ENCODE results near the gene KIF3A. TPM values are rescaled to one million over a fixed set of nuclear protein-coding genes. Genes with fewer than 3 reads are reported as not detected.
A peak's percentile ranks its signal among the peaks of the same experiment; 100 is the strongest.

The KIF3A gene
- total RNA-seq, 1 donor = 12.7 TPM

DNA sequence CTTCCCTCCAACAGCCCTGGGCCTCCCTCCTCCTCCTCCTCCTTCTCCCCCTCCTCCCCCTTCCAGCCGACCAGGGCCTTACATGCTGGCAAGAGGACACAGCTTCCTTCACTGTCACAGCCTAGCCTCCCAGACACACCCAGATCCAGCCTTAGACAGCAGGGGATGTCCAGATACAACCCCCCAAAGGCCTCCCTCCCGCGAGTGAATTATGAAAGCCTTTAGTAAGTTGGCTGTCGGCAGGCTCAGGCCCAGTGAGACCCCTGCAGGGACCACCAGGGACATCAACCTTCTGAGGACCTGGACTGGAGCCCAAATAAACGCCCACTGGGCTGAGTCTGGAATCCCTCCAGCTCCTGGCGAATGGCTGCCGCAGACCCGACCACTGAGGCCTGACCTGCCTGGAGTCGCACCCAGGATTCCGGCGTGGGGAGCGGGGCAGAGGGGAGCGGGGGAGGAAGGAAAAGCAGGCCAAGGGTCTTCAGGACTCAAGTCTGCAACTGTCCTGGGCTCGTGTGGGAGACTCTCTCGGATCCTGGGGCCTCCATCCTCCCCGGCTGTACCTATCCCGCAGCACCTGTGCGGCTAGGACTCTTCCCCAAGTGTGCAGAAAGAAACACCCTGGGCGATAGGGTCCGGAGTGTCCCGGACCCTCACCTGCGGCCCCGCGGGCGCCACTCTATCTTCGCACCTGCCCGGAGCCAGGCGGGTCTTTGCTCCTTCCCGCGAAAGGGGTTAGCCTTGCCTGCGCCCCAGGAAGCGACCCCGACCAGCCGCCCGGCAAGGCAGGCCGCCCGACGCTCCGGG lies 39.0 kb upstream of the KIF3A start:
- peak overlapping the region; percentile 81 for H3K4me3 ChIP-seq (ENCODE audit: low read depth, low read length)
- TF ChIP-seq, protein P1, sequence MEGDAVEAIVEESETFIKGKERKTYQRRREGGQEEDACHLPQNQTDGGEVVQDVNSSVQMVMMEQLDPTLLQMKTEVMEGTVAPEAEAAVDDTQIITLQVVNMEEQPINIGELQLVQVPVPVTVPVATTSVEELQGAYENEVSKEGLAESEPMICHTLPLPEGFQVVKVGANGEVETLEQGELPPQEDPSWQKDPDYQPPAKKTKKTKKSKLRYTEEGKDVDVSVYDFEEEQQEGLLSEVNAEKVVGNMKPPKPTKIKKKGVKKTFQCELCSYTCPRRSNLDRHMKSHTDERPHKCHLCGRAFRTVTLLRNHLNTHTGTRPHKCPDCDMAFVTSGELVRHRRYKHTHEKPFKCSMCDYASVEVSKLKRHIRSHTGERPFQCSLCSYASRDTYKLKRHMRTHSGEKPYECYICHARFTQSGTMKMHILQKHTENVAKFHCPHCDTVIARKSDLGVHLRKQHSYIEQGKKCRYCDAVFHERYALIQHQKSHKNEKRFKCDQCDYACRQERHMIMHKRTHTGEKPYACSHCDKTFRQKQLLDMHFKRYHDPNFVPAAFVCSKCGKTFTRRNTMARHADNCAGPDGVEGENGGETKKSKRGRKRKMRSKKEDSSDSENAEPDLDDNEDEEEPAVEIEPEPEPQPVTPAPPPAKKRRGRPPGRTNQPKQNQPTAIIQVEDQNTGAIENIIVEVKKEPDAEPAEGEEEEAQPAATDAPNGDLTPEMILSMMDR (IDR thresholded peaks at IDR 0.05; ENCODE audit: insufficient read depth, low read length) = no peak
- peak; percentile 47 for DNase-seq (ENCODE audit: low read depth)

GRCh38 chr5:132775476-132775961 lies 38.2 kb upstream of the KIF3A start:
- TF ChIP-seq, protein P1 (IDR thresholded peaks at IDR 0.05; ENCODE audit: insufficient read depth, low read length) = no peak
- peak; percentile 30 for DNase-seq (ENCODE audit: low read depth)

GRCh38 chr5:132774896-132775295 lies 37.5 kb upstream of the KIF3A start:
- TF ChIP-seq, protein P1 (IDR thresholded peaks at IDR 0.05; ENCODE audit: insufficient read depth, low read length) = no peak
- peak overlapping the region; percentile 81 for H3K4me3 ChIP-seq (ENCODE audit: low read depth, low read length)
- peak; percentile 72 for DNase-seq (ENCODE audit: low read depth)

More at GRCh38 chr5:132775476-132775961, 38.2 kb upstream of the KIF3A start:
- H3K4me3 ChIP-seq (ENCODE audit: low read depth, low read length) = peak overlapping the region; percentile 81

DNA sequence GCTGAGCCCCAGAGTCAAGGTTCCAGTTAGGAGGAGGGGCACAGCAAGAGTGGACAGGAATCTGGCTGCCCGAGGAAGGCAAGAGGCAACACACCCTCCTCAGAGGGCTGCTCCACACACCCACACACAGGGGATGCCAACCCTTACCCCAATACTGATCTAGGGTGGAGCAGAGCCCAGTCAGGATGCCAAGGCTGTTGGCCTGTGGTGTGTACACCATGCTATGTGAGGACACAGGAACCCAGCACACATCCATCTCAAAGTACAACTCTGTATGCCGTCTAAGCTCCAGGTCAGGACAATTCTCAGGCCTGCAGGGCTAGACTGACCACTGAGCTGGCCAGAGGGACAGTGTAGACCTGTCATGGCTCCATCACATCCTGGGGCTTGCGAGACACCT lies 37.1 kb upstream of the KIF3A start:
- TF ChIP-seq, protein P1 (IDR thresholded peaks at IDR 0.05; ENCODE audit: insufficient read depth, low read length) = no peak
- no peak for DNase-seq (ENCODE audit: low read depth)
- peak overlapping the region; percentile 23 for H3K4me3 ChIP-seq (ENCODE audit: low read depth, low read length)

DNA sequence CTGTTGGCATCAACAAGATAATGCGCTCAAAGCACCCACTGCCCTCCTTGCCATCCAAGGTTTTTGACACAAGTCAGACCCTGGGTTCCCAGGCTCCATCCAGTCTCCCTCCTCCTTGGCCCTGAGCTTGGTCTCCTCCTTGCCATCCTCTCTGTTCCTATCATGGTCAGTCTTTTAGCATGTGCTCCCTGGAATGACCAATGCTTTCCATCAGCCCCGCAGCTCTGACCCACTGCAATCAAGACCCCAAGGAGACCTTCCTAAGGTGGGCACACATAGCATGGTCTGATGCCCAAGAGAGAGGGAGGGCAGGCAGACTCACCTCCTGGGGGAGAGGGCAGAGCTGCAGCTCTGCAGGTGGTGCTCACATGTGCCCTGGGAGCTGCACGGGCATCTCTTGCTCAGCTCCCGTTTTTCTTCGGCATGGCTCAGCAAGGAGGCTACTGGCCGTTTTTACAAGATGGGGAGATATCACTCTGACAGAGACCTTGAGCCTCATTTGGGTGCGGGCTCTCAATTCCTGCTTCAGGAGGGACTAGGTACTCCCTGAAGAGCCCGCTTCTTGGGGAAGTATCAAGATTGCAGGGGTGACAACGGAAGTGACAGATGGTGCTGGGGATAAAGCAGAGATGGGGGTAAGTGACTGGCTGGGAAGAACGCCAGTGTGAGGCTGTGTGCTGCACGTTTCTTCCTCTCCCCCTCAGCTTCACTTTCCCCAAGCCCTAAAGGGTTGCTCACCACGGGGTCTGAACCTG lies 36.4 kb upstream of the KIF3A start:
- DNase-seq (ENCODE audit: low read depth) = no peak
- H3K4me3 ChIP-seq (ENCODE audit: low read depth, low read length) = no peak overlapping the region
- TF ChIP-seq, protein P1 (IDR thresholded peaks at IDR 0.05; ENCODE audit: insufficient read depth, low read length) = no peak

DNA sequence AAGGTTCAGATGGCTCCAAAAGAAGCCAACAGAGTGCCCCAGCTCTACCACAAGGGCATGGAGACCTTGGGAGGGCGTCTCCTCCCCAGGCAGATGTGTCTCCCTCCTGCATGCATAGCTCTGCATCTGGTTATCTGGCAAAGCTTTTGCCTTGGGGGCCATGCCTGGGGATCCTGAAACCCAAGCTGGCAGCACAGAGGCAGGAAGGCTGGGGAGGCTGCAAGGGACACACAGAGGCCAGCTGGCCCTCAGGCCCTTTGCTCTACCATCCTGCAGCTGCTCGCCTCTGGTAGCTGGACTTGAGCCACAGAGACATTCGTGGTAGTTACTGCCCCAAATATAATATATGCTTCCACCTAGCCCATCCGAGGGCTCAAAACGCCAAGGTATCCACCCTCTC lies 35.8 kb upstream of the KIF3A start:
- H3K4me3 ChIP-seq (ENCODE audit: low read depth, low read length) = no peak overlapping the region
- TF ChIP-seq, protein P1 (IDR thresholded peaks at IDR 0.05; ENCODE audit: insufficient read depth, low read length) = no peak
- DNase-seq (ENCODE audit: low read depth) = no peak

Measured in fibroblast of the aortic adventitia (primary cell).